Karpas-422 (cell line): ENCODE results near the gene BSG. TPM values are rescaled to one million over a fixed set of nuclear protein-coding genes. Genes with fewer than 3 reads are reported as not detected.

Source experiments
- DNase-seq: peaks from one replicate; pipeline ENCODE4 v3.0.0-alpha.2; 2015
- H2AFZ ChIP-seq: fragments of 200-600 bp; sonication (generic); 2 replicates; pipeline ENCODE4 v1.6.1; 2014; ENCODE audit warnings: antibody characterized with exemption, low read length, mixed read lengths
- H3K27ac ChIP-seq: fragments of 200-600 bp; sonication (generic); 2 replicates; pipeline ENCODE4 v1.5.1; 2014; ENCODE audit warnings: mild to moderate bottlenecking, low read length, moderate library complexity
- H3K27me3 ChIP-seq: fragments of 200-600 bp; sonication (generic); 2 replicates; pipeline ENCODE4 v1.6.1; 2014; ENCODE audit warnings: low read length, mixed read lengths
- H3K36me3 ChIP-seq: fragments of 200-600 bp; sonication (generic); 2 replicates; pipeline ENCODE4 v1.6.1; 2014; ENCODE audit warnings: low read length, mixed read lengths; ENCODE audit not compliant: insufficient read depth
- H3K4me1 ChIP-seq: fragments of 200-600 bp; sonication (generic); 2 replicates; pipeline ENCODE4 v1.6.1; 2014; ENCODE audit warnings: mild to moderate bottlenecking, low read length, mixed read lengths
- H3K4me2 ChIP-seq: fragments of 200-600 bp; sonication (generic); 2 replicates; pipeline ENCODE4 v1.6.1; 2014; ENCODE audit warnings: low read length, low read depth, mild to moderate bottlenecking; ENCODE audit not compliant: poor library complexity, severe bottlenecking
- H3K4me3 ChIP-seq: fragments of 200-600 bp; sonication (generic); 2 replicates; pipeline ENCODE4 v1.5.1; 2014; ENCODE audit warnings: mild to moderate bottlenecking, antibody characterized with exemption, low read length, mixed read lengths
- H3K79me2 ChIP-seq: fragments of 200-600 bp; sonication (generic); 2 replicates; pipeline ENCODE4 v1.6.1; 2014; ENCODE audit warnings: mild to moderate bottlenecking, low read length, mixed read lengths
- H3K9ac ChIP-seq: fragments of 200-600 bp; sonication (generic); 2 replicates; pipeline ENCODE4 v1.6.0; 2014; ENCODE audit warnings: low read length
- H3K9me2 ChIP-seq: fragments of 200-600 bp; sonication (generic), shearing (Covaris generic); replicated peaks from 2 replicates; pipeline ENCODE4 v1.6.0; 2014; ENCODE audit warnings: mild to moderate bottlenecking, low read length, moderate library complexity; ENCODE audit not compliant: insufficient read depth
- H3K9me3 ChIP-seq: fragments of 300-700, 200-600 bp; sonication (generic); 2 replicates; pipeline ENCODE4 v1.6.1; 2014; ENCODE audit warnings: low read length, mixed read lengths
- H4K20me1 ChIP-seq: fragments of 200-600 bp; sonication (generic); 2 replicates; pipeline ENCODE4 v1.6.1; 2014; ENCODE audit warnings: mild to moderate bottlenecking, antibody characterized with exemption, low read length, low read depth; ENCODE audit not compliant: insufficient read depth
- total RNA-seq: library from RNA; depleted of rRNA; stranded (reverse); fragments of >200 nt; shearing (Covaris generic); gene quantifications from 2 replicates; pipeline ENCODE4 v1.2.3, GENCODE V29; 2014; ENCODE audit warnings: low replicate concordance; rRNA removed

The BSG gene
- 124 and 186 TPM in 2 replicates for total RNA-seq

DNA sequence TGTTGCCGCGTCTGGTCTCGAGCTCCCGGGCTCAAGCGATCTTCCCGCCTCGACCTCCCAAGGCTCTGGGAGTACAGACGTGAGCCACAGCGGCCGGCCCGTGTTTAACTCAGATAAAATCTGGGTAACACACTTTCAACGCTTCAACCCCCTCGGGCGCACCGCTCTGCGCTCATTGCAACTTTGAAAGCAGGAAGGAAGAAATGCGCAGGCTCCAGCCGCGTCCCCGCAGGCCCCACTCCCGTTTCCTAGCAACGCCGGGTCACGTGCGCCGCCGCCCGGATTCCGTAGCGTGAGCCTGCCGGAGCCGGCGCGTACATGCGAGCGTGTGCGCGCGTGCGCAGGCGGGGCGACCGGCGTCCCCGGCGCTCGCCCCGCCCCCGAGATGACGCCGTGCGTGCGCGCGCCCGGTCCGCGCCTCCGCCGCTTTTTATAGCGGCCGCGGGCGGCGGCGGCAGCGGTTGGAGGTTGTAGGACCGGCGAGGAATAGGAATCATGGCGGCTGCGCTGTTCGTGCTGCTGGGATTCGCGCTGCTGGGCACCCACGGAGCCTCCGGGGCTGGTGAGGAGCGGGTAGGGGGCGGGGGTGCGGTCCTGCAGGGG, at the start of gene BSG:
Gene BSG, plus strand, starts transcription at position 457 of the 603 bp plus-strand sequence. Its CDS starts 39 bp downstream, at position 496.
- Histone ChIP-seq H2AFZ (peak within 1 kb of the TSS; percentile 99), H3K9me2 (no peaks in the 10 kb centered on the region), H3K79me2 (peaks cover 47% of the 10 kb centered on the region), H3K36me3 (peaks cover 5% of the 10 kb centered on the region; the same call in 1 of the 2 replicates), H3K27me3 (no peaks in the 10 kb centered on the region), H3K4me3 (peak within 1 kb of the TSS; percentile 82), H3K27ac (peak within 1 kb of the TSS; percentile 93), H3K4me1 (peaks cover 29% of the 10 kb centered on the region), H4K20me1 (peaks cover 35% of the 10 kb centered on the region), H3K4me2 (peak within 1 kb of the TSS; percentile 78), H3K9ac (peak within 1 kb of the TSS; percentile 100), H3K9me3 (no peaks in the 10 kb centered on the region)
- peak; percentile 100 for DNase-seq

DNA sequence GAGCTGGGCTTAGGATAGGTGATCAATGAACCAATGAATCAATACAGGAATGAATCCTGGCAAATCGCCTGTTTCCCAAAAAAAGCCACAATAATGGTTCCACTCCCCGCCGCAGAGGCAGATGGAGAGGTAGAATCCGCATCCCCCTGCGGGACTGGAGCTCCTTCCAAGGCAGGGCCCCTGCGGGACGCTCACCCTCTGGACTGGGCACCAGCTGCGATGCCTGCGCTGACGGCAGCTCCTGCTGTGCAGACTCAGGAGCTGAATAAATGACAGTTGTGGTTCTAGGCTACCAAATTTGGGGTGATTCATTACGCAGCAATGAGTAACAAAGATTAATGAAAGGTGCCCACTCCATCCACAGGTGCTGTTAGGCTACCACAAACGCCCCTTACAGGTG, 49.7 kb upstream of the BSG start:
- DNase-seq, result no peak
- H3K9me3 ChIP-seq, result no peaks in the 10 kb centered on the region
- H3K4me3 ChIP-seq, result no peak overlapping the region
- H3K4me1 ChIP-seq, result no peaks in the 10 kb centered on the region
- no peaks in the 10 kb centered on the region for H3K9me2 ChIP-seq
- H4K20me1 ChIP-seq, result no peaks in the 10 kb centered on the region
- H3K4me2 ChIP-seq, result no peak overlapping the region
- H3K27ac ChIP-seq, result no peak overlapping the region
- H3K79me2 ChIP-seq, result no peaks in the 10 kb centered on the region
- H3K27me3 ChIP-seq, result no peaks in the 10 kb centered on the region
- H3K36me3 ChIP-seq, result no peaks in the 10 kb centered on the region
- H2AFZ ChIP-seq, result no peak overlapping the region
- H3K9ac ChIP-seq, result no peak overlapping the region

DNA sequence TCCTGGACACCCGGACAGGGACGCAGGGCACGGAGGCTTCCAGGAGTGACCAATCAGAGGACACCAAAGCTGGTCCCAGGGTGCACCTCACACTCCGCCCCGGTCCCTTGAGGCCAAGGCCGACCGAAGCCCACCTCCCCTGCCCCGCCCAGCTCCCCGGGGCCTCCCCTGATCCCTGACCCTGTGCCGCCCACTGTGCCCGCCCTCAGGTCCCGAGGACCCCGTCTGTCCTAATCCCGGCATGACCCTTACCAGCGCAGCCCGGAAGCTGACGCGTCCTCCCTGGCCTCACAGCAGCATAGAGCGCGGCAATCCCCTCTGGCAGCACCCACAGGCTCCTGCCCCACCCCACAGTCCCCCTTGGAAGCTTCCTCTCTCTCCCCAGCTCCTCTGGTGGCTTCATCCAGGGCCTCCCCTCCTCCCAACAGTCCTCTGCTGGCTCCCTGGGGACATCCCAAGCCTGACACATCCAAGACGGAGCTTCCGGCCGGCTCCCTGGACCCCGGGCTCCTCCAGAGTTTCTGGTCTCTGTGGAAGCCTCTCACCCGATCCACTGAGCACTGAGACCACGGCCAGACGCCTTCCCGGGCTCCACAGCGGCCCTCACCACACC, 48.2 kb upstream of the BSG start:
- no peaks in the 10 kb centered on the region for H3K36me3 ChIP-seq
- no peaks in the 10 kb centered on the region for H3K27me3 ChIP-seq
- H3K9ac ChIP-seq, result no peak overlapping the region
- DNase-seq, result no peak
- no peaks in the 10 kb centered on the region for H4K20me1 ChIP-seq
- H2AFZ ChIP-seq, result no peak overlapping the region
- H3K4me1 ChIP-seq, result no peaks in the 10 kb centered on the region
- no peak overlapping the region for H3K4me2 ChIP-seq
- no peaks in the 10 kb centered on the region for H3K9me3 ChIP-seq
- H3K27ac ChIP-seq, result no peak overlapping the region
- no peaks in the 10 kb centered on the region for H3K79me2 ChIP-seq
- H3K9me2 ChIP-seq, result no peaks in the 10 kb centered on the region
- H3K4me3 ChIP-seq, result no peak overlapping the region

DNA sequence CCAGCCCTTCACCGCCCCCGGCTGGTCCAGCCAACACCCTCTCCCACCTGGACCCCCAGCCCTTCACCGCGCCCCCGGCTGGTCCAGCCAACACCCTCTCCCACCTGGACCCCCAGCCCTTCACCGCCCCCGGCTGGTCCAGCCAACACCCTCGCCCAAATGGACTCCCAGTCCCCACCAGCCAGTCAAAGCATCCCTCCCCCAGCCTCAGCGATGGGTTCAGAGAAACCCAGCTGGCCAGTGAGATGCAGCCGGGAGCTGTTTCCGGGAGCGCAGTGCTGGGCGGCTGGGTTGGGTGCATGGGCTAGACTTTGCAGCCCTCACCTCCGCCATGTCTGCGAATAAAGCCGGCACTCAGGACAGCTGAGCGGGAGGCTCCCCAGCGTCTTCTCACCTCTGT, 47.4 kb upstream of the BSG start:
- Histone ChIP-seq H3K79me2 (no peaks in the 10 kb centered on the region), H3K4me2 (no peak overlapping the region), H3K27ac (no peak overlapping the region), H3K27me3 (no peaks in the 10 kb centered on the region), H3K4me1 (no peaks in the 10 kb centered on the region), H3K9me2 (no peaks in the 10 kb centered on the region), H3K36me3 (no peaks in the 10 kb centered on the region), H3K9me3 (no peaks in the 10 kb centered on the region), H4K20me1 (no peaks in the 10 kb centered on the region), H2AFZ (no peak overlapping the region), H3K9ac (no peak overlapping the region), H3K4me3 (no peak overlapping the region)
- no peak for DNase-seq

DNA sequence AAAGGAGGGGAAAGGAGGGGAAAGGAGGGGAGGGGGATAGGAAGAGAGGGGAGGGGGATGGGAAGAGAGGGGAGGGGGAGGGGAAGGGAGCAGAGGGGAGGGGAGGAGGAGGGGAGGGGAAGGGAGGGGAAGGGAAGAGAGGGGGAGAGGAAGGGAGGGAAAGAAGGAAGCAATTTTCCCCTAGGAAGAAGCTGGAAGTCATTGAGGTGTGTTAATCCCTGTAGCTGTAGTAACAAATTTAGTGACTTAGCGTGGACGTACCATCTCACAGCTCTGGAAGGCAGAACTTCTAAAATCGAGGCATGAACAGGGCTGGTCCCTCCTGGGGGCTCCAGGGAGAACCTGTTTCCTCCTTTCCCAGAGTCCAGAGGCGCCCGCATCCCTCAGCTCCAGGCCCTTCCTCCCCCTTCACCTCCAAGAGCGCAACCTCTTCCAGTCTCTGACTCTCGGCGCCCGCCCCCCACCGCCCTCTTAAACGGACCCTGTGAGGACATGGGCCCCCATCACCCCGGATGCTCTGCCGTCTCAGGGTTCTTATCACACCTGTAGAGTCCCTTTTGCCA, 46.5 kb upstream of the BSG start:
- no peaks in the 10 kb centered on the region for H3K9me3 ChIP-seq
- no peak overlapping the region for H3K4me2 ChIP-seq
- no peaks in the 10 kb centered on the region for H3K36me3 ChIP-seq
- no peak overlapping the region for H3K4me3 ChIP-seq
- no peak for DNase-seq
- H4K20me1 ChIP-seq, result no peaks in the 10 kb centered on the region
- no peaks in the 10 kb centered on the region for H3K9me2 ChIP-seq
- no peak overlapping the region for H2AFZ ChIP-seq
- H3K27ac ChIP-seq, result no peak overlapping the region
- H3K79me2 ChIP-seq, result no peaks in the 10 kb centered on the region
- H3K27me3 ChIP-seq, result no peaks in the 10 kb centered on the region
- peaks cover 5% of the 10 kb centered on the region for H3K4me1 ChIP-seq
- no peak overlapping the region for H3K9ac ChIP-seq

DNA sequence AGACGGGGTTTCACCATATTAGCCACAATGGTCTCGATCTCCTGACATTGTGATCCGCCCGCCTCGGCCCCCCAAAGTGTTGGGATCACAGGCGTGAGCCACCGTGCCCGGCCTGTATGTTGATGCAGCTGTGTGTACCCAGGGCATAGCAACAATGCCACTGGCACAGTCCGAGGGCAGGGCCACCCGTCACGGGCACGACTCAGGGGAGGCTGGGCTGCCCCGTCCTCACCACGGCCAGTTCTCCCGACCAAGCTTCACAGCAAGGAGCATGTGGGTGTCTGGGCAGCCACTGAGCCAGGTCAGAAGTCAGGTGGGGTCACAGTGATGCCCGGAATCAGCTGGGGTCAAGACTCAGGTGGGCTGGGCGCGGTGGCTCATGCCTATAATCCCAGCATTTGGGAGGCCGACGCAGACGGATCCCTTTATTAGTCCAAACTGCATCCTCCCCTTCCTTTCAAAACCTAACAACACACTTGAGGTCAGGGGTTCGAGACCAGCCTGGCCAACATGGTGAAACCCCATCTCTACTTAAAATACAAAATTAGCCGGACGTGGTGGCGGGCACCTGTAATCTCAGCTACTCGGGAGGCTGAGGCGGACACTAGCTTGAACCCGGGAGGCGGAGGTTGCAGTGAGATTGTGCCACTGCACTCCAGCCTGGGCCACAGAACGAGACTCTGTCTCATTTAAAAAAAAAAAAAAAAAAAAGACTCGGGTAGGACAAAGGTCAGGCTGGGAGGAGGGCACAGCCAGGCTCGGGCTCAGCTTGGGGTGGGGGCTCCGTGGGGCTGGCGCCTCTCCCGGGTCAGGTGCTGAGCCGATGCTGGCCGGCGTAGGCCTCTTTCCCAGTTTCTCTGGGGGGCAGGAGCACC, 42.0 kb upstream of the BSG start:
- DNase-seq, result no peak
- Histone ChIP-seq H3K4me1 (peaks cover 18% of the 10 kb centered on the region), H2AFZ (peak overlapping the region; percentile 95; the same call in 1 of the 2 replicates), H3K9me2 (no peaks in the 10 kb centered on the region), H3K4me3 (peak overlapping the region; percentile 80), H3K9me3 (no peaks in the 10 kb centered on the region), H3K36me3 (no peaks in the 10 kb centered on the region), H4K20me1 (peaks cover 27% of the 10 kb centered on the region), H3K4me2 (peak overlapping the region; percentile 87), H3K9ac (peak overlapping the region; percentile 83), H3K79me2 (peaks cover 34% of the 10 kb centered on the region), H3K27me3 (no peaks in the 10 kb centered on the region), H3K27ac (no peak overlapping the region)

DNA sequence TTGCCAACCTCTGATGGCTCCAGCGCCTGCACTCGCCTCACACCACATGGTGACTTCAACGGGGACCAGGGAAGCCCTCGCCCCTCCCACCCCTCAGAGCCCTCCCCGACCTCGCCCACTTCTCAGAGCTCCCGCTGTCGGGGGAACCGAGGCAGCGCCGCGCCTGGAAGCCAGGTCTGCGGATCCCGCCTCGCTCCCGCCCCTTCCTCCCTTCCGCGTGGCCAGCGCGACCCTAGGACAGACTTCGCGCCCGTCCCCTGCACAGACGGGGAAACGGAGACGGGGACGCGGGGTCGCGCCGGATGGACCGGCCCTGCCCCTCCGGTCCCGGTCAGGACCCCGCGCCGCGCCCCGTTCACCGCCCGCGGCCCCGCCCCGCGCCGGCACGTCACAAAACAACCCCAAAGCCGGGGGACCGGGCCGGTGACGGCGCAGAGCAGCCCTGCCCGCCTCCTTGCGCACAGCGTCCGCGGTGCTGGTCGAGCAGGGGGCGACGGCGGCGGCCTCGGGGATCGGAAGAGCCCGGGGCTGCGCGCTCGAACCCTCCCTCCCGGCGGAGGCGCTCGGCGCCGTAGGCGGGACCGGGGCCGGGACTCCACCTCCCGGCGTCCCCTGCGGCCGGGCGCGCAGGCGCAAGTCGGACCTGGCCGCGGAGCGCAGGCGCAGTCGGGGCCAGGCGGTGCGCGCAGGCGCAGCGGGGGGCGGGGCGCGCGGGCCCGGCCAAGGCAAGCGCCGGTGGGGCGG, 41.2 kb upstream of the BSG start:
- Histone ChIP-seq H3K9ac (peak overlapping the region; percentile 98), H3K79me2 (peaks cover 36% of the 10 kb centered on the region), H3K27ac (peak overlapping the region; percentile 45; the same call in 1 of the 2 replicates), H3K9me3 (no peaks in the 10 kb centered on the region), H3K4me2 (peak overlapping the region; percentile 87), H3K36me3 (no peaks in the 10 kb centered on the region), H3K27me3 (no peaks in the 10 kb centered on the region), H3K9me2 (no peaks in the 10 kb centered on the region), H3K4me1 (peaks cover 18% of the 10 kb centered on the region), H3K4me3 (peak overlapping the region; percentile 80), H4K20me1 (peaks cover 31% of the 10 kb centered on the region), H2AFZ (peak overlapping the region; percentile 95; the same call in 1 of the 2 replicates)
- peak; percentile 95 for DNase-seq
